DMS114 treated with DMSO at 0.1 percent for 48 hours (cell line): ENCODE results near the gene ATG7.
"Not testable (repeated sequence)": the region's sequence is repeated elsewhere in the genome, so short reads cannot be mapped to it uniquely, and the experiment has no call there.

Experiments
- DNase-seq: peaks from one replicate; lab custom pipeline; 2025; ENCODE audit not compliant: unreplicated experiment; lab: John Stamatoyannopoulos, UW

ATG7 gene

GRCh38 chr3:11422291-11422690, 150.1 kb downstream of the ATG7 start:
- DNase-seq, result no peak

GRCh38 chr3:11423868-11424267, 151.7 kb downstream of the ATG7 start:
- no peak for DNase-seq

- DNase-seq, result no peak
Observed at GRCh38 chr3:11424277-11424676, 152.1 kb downstream of the ATG7 start.

- DNase-seq, result no peak
Observed at GRCh38 chr3:11430207-11430606, 158.0 kb downstream of the ATG7 start.

GRCh38 chr3:11430624-11431023, 158.4 kb downstream of the ATG7 start:
- no peak for DNase-seq

- DNase-seq, result no peak
Observed at GRCh38 chr3:11431319-11431718, 159.1 kb downstream of the ATG7 start.

GRCh38 chr3:11434017-11434526, 161.9 kb downstream of the ATG7 start:
- DNase-seq, result no peak

- DNase-seq, result no peak
Observed at GRCh38 chr3:11434563-11435096, 162.4 kb downstream of the ATG7 start.

- no peak for DNase-seq
Observed at GRCh38 chr3:11435440-11436165, 163.4 kb downstream of the ATG7 start.

- no peak for DNase-seq
Observed at GRCh38 chr3:11436775-11437174, 164.6 kb downstream of the ATG7 start.

GRCh38 chr3:11437506-11437905, 165.3 kb downstream of the ATG7 start:
- DNase-seq, result no peak

GRCh38 chr3:11438646-11439045, 166.4 kb downstream of the ATG7 start:
- no peak for DNase-seq

- not testable (repeated sequence) for DNase-seq
Observed at GRCh38 chr3:11441346-11441745, 169.1 kb downstream of the ATG7 start.

GRCh38 chr3:11444404-11444803, 172.2 kb downstream of the ATG7 start:
- DNase-seq, result no peak

- DNase-seq, result not testable (repeated sequence)
Observed at GRCh38 chr3:11445193-11445592, 173.0 kb downstream of the ATG7 start.

- no peak for DNase-seq
Observed at GRCh38 chr3:11445883-11446282, 173.7 kb downstream of the ATG7 start.

GRCh38 chr3:11447584-11448200, 175.5 kb downstream of the ATG7 start:
- DNase-seq, result no peak

GRCh38 chr3:11450015-11450414, 177.8 kb downstream of the ATG7 start:
- DNase-seq, result no peak

GRCh38 chr3:11452312-11452711, 180.1 kb downstream of the ATG7 start:
- no peak for DNase-seq

GRCh38 chr3:11452885-11453847, 181.0 kb downstream of the ATG7 start:
- no peak for DNase-seq

- no peak for DNase-seq
Observed at GRCh38 chr3:11455956-11456355, 183.8 kb downstream of the ATG7 start.
